HepG2 (cell line): ENCODE measurements around the gene PRPF38A. TPM values are rescaled to one million over a fixed set of nuclear protein-coding genes. Genes with fewer than 3 reads are reported as not detected.

Experiments
- DNMT3B ChIP-seq: conservative IDR thresholded peaks from 2 replicates; pipeline ENCODE4 v1.6.1; 2016; ENCODE audit warnings: missing biosample characterization, control low read depth
- ELF3 ChIP-seq: IDR thresholded peaks from 2 replicates; pipeline ENCODE4 v1.6.1; 2016; ENCODE audit warnings: missing genetic modification reagents, missing compliant biosample characterization
- ELF4 ChIP-seq: sonication (generic); formaldehyde crosslinking; IDR thresholded peaks from 2 replicates; pipeline ENCODE4 v1.5.0; 2020; ENCODE audit warnings: missing genetic modification reagents, mild to moderate bottlenecking, moderate library complexity, borderline replicate concordance
- GATA4 ChIP-seq: sonication (generic); IDR thresholded peaks from 2 replicates; pipeline ENCODE4 v1.6.1; 2016; ENCODE audit warnings: antibody characterized with exemption, low read depth, borderline replicate concordance
- HNRNPLL ChIP-seq: fragments of 200-400 bp; formaldehyde crosslinking; IDR thresholded peaks from 2 replicates; pipeline ENCODE4 v1.6.1; 2017; ENCODE audit warnings: mild to moderate bottlenecking, low read depth, low read length; ENCODE audit not compliant: poor library complexity, severe bottlenecking
- HOXA7 ChIP-seq: sonication (generic); formaldehyde crosslinking; IDR thresholded peaks from 2 replicates; pipeline ENCODE4 v1.8.1; 2022; ENCODE audit warnings: mild to moderate bottlenecking, missing genetic modification reagents, moderate library complexity
- KAT2B ChIP-seq: fragments of 150-350 bp; IDR thresholded peaks from 2 replicates; pipeline ENCODE4 v1.6.1; 2014; ENCODE audit warnings: low read depth, low read length, borderline replicate concordance
- MEIS2 ChIP-seq: sonication (generic); formaldehyde crosslinking; IDR thresholded peaks from 2 replicates; pipeline ENCODE4 v1.9.0; 2021; ENCODE audit warnings: mild to moderate bottlenecking, missing genetic modification reagents
- NKX3-1 ChIP-seq: sonication (generic); formaldehyde crosslinking; IDR thresholded peaks from 2 replicates; pipeline ENCODE4 v1.5.0; 2020; ENCODE audit warnings: missing genetic modification reagents
- NR2C2 ChIP-seq: sonication (generic); formaldehyde crosslinking; IDR thresholded peaks from 2 replicates; pipeline ENCODE4 v1.4.0; 2020; ENCODE audit warnings: missing genetic modification reagents, mild to moderate bottlenecking, moderate library complexity, borderline replicate concordance
- PCBP1 ChIP-seq: fragments of 200-400 bp; formaldehyde crosslinking; IDR thresholded peaks from 2 replicates; pipeline ENCODE4 v1.6.1; 2017; ENCODE audit warnings: mild to moderate bottlenecking, low read depth, low read length, borderline replicate concordance
- PCBP2 ChIP-seq: fragments of 200-400 bp; formaldehyde crosslinking; optimal IDR thresholded peaks from 2 replicates; pipeline ENCODE3; 2018; ENCODE audit warnings: low read length, low read depth; ENCODE audit not compliant: poor library complexity, severe bottlenecking
- SALL1 ChIP-seq: sonication (generic); formaldehyde crosslinking; IDR thresholded peaks from 2 replicates; pipeline ENCODE4 v1.8.0; 2022; ENCODE audit warnings: mild to moderate bottlenecking, missing genetic modification reagents
- SMARCC2 ChIP-seq: fragments of 450-650 bp; IDR thresholded peaks from 2 replicates; pipeline ENCODE4 v1.6.1; 2017; ENCODE audit warnings: antibody characterized with exemption, mild to moderate bottlenecking
- SNRNP70 ChIP-seq: fragments of 200-400 bp; formaldehyde crosslinking; IDR thresholded peaks from 2 replicates; pipeline ENCODE4 v1.6.1; 2017; ENCODE audit warnings: mild to moderate bottlenecking, low read depth, low read length, moderate library complexity
- ZBTB4 ChIP-seq: sonication (generic); formaldehyde crosslinking; IDR thresholded peaks from 2 replicates; pipeline ENCODE4 v1.4.0; 2020; ENCODE audit warnings: missing genetic modification reagents, mild to moderate bottlenecking, borderline replicate concordance
- ZFP36L2 ChIP-seq: sonication (generic); formaldehyde crosslinking; IDR thresholded peaks from 2 replicates; pipeline ENCODE4 v1.4.0; 2020; ENCODE audit warnings: missing genetic modification reagents
- ZNF547 ChIP-seq: sonication (generic); formaldehyde crosslinking; IDR thresholded peaks from 2 replicates; pipeline ENCODE4 v1.5.1; 2020; ENCODE audit warnings: mild to moderate bottlenecking, missing genetic modification reagents
- ZNF773 ChIP-seq: sonication (generic); formaldehyde crosslinking; IDR thresholded peaks from 2 replicates; pipeline ENCODE4 v1.4.0; 2020; ENCODE audit warnings: missing genetic modification reagents, borderline replicate concordance
- ZSCAN30 ChIP-seq: sonication (generic); formaldehyde crosslinking; IDR thresholded peaks from 2 replicates; pipeline ENCODE4 v1.5.0; 2020; ENCODE audit warnings: mild to moderate bottlenecking, missing genetic modification reagents
- polyA plus RNA-seq, 8 experiments: library from polyadenylated mRNA; depleted of rRNA in 3 of 8; stranded (reverse) in 7 of 8; unstranded in 1 of 8; fragments of >200 nt; fragmentation: Illumina TruSeq in 4 of 8; extraction: Trizol in 4 of 8; gene quantifications; 2 replicates each; pipeline versions ENCODE4 v1.2.1 to v1.2.3, GENCODE V29; 2011 to 2016; ENCODE audit warnings: low read depth in 4 of 8, missing spikeins in 1 of 8, mixed read lengths in 1 of 8; ENCODE audit not compliant: insufficient read depth in 1 of 8
- total RNA-seq, 5 experiments: library from RNA; depleted of rRNA; stranded (reverse); fragments of >200 nt; fragmentation: Illumina TruSeq; extraction: Trizol; gene quantifications; 2 replicates each; pipeline ENCODE4 v1.2.3, GENCODE V29; 2016; ENCODE audit warnings: low read depth in 1 of 5
- TF ChIP-seq, protein P1 (sequence below): sonication (generic); formaldehyde crosslinking; IDR thresholded peaks from 2 replicates; pipeline ENCODE4 v1.4.0; 2020; ENCODE audit warnings: missing genetic modification reagents, mild to moderate bottlenecking, borderline replicate concordance
- TF ChIP-seq, protein P2 (sequence below): IDR thresholded peaks from 2 replicates; pipeline ENCODE4 v1.6.1; 2016; ENCODE audit warnings: mild to moderate bottlenecking, missing biosample characterization, missing genetic modification reagents

The PRPF38A gene
- total and polyA plus RNA-seq, 2 of the 13 experiments (the other 11 are each of a cell fraction or from before 2014, with no cell fraction given) = 18.3 to 45.5 TPM

GRCh38 chr1:52365746-52366516, 38.5 kb upstream of the PRPF38A start, which contains the start of gene CC2D1B (continued):
- no peak for TF ChIP-seq ZSCAN30 (CRISPR knock-in tag)
- peak; percentile 61 for TF ChIP-seq HNRNPLL
- peak; percentile 52; the same call in 1 of the 2 replicates for TF ChIP-seq NR2C2 (CRISPR knock-in tag)
- TF ChIP-seq KAT2B = no peak
- TF ChIP-seq SMARCC2 = no peak
- no peak for TF ChIP-seq SNRNP70
- peak; percentile 59 for TF ChIP-seq GATA4
- peak; percentile 86; the same call in 1 of the 2 replicates for TF ChIP-seq SALL1 (CRISPR knock-in tag)
- TF ChIP-seq DNMT3B (CRISPR knock-in tag) = 0 out of 2 replicates have a peak, but pooled peaks have one; percentile 52
- peak; percentile 85 for TF ChIP-seq MEIS2 (CRISPR knock-in tag)
- no peak for TF ChIP-seq HOXA7
- TF ChIP-seq ZFP36L2 (CRISPR knock-in tag) = no peak
- TF ChIP-seq, protein P1, sequence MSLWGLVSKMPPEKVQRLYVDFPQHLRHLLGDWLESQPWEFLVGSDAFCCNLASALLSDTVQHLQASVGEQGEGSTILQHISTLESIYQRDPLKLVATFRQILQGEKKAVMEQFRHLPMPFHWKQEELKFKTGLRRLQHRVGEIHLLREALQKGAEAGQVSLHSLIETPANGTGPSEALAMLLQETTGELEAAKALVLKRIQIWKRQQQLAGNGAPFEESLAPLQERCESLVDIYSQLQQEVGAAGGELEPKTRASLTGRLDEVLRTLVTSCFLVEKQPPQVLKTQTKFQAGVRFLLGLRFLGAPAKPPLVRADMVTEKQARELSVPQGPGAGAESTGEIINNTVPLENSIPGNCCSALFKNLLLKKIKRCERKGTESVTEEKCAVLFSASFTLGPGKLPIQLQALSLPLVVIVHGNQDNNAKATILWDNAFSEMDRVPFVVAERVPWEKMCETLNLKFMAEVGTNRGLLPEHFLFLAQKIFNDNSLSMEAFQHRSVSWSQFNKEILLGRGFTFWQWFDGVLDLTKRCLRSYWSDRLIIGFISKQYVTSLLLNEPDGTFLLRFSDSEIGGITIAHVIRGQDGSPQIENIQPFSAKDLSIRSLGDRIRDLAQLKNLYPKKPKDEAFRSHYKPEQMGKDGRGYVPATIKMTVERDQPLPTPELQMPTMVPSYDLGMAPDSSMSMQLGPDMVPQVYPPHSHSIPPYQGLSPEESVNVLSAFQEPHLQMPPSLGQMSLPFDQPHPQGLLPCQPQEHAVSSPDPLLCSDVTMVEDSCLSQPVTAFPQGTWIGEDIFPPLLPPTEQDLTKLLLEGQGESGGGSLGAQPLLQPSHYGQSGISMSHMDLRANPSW (CRISPR knock-in tag) = peak; percentile 54; the same call in 1 of the 2 replicates
- TF ChIP-seq PCBP2 = no peak
- TF ChIP-seq ZBTB4 = peak; percentile 12; the same call in 1 of the 2 replicates
- TF ChIP-seq ZNF547 = peak; percentile 46; the same call in 1 of the 2 replicates
- no peak for TF ChIP-seq PCBP1
- peak; percentile 64 for TF ChIP-seq ELF3 (CRISPR knock-in tag)
- TF ChIP-seq ELF4 = no peak
- peak; percentile 80; the same call in 1 of the 2 replicates for TF ChIP-seq ZNF773
- TF ChIP-seq, protein P2, sequence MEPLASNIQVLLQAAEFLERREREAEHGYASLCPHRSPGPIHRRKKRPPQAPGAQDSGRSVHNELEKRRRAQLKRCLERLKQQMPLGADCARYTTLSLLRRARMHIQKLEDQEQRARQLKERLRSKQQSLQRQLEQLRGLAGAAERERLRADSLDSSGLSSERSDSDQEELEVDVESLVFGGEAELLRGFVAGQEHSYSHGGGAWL (CRISPR knock-in tag) = peak; percentile 95; the same call in 1 of the 2 replicates
- TF ChIP-seq NKX3-1 (CRISPR knock-in tag) = peak; percentile 87; the same call in 1 of the 2 replicates
